Hematopoietic multipotent progenitor cell treated with erythropoietin and hydrocortisone succinate and interleukin-3 and kit ligand, for 17 days (in vitro differentiated cells): ENCODE results near the gene HOXC9.
A peak's percentile ranks its signal among the peaks of the same experiment; 100 is the strongest.

Experiments
- DNase-seq: peaks from one replicate; pipeline ENCODE4 v3.0.0-alpha.2; 2015; ENCODE audit warnings: low spot score

HOXC9 gene

DNA sequence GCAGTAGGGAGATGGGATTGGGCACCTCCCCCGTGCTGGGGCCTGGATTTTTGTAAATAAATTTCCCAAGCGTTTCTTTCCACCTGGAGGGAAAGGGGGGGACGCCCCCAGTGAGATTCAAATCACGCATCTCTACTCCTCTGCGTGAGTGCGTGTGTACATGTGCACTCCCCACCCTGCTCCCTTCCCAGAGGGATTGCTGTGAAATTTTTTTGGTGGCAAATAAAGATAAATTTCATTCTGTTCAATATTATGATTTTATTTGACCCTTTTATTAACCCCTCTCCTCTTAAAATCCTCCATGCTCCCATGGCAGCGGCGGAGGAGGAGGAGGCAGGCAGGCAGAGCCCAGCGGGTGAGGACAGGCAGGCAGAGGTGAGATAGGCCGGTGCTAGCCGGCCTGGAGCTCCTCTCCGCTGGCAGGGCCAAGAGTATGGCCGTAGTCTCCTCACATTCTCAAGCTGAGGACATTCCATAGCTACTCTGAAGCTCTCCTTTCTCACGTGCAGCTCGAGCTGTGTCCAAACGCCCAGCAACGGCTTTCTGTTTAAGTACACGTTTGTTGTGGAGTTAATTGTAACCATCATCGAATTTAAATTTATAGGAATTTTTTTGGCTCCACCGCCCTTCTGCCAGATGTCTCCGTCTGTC, 23.7 kb upstream of the HOXC9 start:
- DNase-seq = no peak

DNA sequence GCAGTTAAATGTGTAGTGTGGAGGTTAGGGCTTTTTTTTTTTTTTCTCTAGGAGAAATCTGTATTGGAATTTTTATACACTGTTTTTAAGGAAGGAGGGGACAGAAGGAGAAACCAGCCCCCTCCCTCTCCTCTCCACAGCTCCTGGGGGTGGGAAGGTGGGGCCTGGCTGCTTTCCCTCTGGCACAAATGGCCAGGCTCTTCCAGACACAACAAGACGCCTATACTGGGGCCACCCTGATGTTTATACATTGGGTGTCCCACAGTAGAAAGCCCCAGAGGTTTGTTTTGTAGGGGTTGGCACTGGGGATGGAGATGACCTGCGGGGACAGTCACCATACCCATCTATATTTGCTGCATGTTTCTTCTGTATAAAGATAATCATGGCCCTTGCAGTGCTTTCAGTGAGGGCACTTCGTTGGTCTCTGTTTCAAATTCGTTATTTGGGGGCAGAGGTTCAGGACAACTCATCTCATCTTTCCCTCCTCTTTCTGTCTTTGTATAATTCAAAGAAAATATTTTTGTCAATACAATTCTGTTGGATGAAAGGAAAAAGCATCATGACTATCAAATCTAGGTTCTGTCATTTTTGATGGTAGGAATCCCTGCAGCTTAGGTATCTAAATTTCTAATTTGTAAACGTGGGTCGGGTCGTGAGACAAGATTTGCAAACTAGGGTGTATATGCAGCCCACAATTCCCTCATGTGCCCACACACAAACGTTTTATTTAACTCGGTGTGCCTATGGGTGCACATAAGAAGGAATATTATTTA, 23.0 kb upstream of the HOXC9 start:
- DNase-seq = no peak

- DNase-seq = no peak
These were observed 22.1 kb upstream of the HOXC9 start for GRCh38 chr12:53977596-53978445.

DNA sequence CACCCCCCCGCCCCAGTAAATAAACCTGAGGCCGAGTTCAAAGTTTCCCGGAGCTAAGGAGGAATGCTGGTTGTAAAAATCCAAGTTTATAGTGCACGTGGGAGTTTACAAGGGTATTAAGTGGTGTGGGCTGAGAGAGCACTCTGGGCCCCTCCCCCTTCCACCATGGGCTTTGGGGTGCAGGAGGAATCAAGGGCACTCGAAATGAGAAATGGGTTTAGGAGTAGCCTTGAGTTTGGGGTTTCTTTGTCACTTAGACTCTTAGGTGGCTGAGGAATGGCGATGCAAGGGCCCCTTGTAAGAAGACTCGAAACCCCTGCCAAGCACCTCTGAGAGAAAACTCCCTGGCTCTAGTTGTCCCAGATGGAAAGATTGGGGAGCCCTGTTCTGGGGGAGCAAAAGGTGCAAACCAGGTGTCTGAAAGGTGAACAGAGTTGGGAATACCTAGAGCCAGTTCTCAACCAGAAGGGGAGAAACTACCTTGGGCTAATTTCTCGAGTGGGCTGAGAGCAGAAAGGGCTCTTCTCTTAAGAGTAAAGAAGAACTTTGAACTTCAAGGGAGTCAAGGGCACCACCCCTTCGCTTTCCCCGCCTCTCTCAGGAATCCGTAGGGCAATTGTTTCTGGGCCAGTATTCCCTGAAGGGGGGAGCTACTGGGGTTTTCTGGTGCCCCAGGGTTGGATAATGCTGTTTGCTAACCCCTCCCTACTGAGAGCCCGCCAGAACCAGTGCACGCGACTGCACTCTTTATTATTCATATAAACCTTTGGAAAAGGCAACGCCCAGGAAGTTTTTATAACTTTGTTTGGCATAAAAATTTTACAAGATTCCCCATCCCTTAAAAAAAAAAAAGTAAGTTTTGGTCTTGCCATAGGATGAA, 21.2 kb upstream of the HOXC9 start:
- DNase-seq = no peak

- no peak for DNase-seq
These were observed 19.7 kb upstream of the HOXC9 start for GRCh38 chr12:53980104-53980801.

- DNase-seq = no peak
These were observed 19.0 kb upstream of the HOXC9 start for GRCh38 chr12:53980802-53981496.

DNA sequence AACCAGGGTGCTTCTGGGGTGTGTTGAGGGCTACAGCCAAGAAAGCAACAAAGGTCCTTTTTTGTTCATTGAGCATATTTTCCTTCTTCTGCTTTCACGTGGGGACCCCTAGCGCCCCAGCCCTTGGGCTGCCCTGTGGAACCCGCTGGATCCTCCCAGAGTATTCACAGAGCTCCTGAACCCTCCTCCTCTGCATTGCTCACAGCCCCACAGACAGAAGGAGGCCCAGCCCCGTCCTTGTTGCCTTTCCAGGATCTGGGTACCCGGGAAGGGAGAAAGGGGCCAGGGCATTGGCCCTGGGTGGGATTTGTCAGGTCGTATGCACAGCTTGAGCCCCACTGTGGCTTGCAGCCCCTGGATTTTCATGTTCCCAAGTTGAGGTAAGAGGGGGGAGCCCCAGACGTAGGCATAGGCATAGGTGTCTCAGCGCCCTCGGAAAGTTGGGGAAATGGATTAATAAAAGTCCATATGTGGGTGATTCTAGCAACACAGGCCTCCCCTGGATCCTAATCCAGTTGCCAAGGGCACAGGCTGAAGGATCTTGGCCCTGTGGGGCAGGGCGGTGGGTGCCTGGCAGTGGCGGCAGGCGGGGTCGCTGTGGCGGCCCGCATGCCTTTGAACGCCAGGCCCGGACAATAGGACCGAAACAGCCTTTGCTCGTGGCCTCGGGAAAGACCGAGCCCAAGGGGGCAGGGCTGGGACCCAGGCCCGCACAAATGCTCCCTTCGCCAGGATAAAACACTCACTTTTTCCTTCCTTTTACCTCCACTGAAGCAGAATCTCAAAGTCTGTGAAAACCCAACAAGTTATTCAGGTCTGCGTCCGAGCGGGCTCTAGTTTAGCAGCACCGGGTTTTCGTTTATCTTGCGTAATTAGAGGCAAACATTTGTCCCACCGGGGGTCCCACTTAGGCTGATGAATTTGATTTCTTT, 18.1 kb upstream of the HOXC9 start:
- DNase-seq = no peak

DNA sequence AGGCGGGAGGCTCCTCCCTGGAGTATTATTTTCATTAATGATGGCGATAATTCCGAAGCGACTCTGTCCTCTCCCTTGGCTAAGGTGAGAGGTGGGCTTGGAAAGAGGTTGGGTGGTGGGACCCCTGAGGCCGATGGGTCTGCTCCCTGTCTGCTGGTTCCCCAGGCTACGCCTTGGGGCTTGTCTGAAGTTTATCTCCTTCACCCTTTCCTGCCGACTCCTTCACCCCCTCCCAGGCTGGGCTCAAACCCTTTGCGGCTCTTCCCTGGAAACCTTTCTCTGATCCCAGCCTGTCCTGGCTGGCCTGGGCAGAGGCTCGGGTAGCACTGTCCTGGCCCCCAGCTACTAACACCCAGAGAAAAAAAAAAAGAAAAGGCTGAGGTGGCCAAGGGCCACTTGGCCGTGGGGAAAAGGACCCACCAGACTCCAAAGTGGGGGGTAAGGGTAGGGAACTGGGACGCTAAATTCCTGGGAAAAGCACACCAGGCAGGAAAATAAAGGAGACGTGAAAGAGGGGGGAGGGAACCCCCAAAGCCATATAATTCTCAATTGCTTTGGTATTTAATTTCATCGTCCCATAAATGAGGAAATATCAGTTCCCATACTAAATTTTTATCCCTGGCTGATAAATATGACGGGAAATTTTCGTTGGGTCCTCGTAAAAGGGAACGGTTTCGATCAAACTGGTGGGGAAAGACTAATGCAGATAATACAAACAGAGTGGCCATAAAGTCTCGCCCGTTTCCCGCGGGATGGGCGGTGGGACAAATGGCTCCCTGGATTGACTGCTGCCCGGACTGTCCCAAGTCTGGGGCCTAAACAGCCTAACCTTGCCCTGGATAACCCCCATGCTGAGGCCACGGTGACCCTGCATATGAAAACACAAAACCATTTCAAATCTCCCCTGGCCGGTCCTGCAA, 17.1 kb upstream of the HOXC9 start:
- DNase-seq = no peak

- DNase-seq = no peak
These were observed 16.4 kb upstream of the HOXC9 start for GRCh38 chr12:53983568-53983949.

- no peak for DNase-seq
These were observed 15.9 kb upstream of the HOXC9 start for GRCh38 chr12:53983950-53984572.

- peak; percentile 56 for DNase-seq
These were observed 14.9 kb upstream of the HOXC9 start, which contains the start of gene HOXC10 for GRCh38 chr12:53984901-53985691. Gene HOXC10 (plus strand): TSS chr12:53985146. CDS start chr12:53985260, 114 bp downstream.

DNA sequence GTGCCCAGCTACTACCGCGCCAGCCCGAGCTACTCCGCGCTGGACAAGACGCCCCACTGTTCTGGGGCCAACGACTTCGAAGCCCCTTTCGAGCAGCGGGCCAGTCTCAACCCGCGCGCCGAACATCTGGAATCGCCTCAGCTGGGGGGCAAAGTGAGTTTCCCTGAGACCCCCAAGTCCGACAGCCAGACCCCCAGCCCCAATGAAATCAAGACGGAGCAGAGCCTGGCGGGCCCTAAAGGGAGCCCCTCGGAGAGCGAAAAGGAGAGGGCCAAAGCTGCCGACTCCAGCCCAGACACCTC, 14.3 kb upstream of the HOXC9 start:
- no peak for DNase-seq

GRCh38 chr12:53985994-53986685, 13.8 kb upstream of the HOXC9 start:
- no peak for DNase-seq

- DNase-seq = no peak
These were observed 13.1 kb upstream of the HOXC9 start for GRCh38 chr12:53986686-53987483.

- DNase-seq = no peak
These were observed 12.2 kb upstream of the HOXC9 start for GRCh38 chr12:53987787-53988230.
